Astrocyte of the hippocampus (primary cell): ENCODE data around the gene MCEMP1.
"Not testable (repeated sequence)": the region's sequence is repeated elsewhere in the genome, so short reads cannot be mapped to it uniquely, and the experiment has no call there.

Experiments used
- DNase-seq: peaks from one replicate; pipeline ENCODE4 v3.0.0; 2011; ENCODE audit warnings: low read depth, low spot score

MCEMP1 gene

GRCh38 chr19:7643629-7644549, 33.0 kb upstream of the MCEMP1 start:
- DNase-seq: not testable (repeated sequence)

- DNase-seq: no peak
Observed at GRCh38 chr19:7644550-7644877, 32.4 kb upstream of the MCEMP1 start.

- DNase-seq: no peak
Observed at GRCh38 chr19:7645163-7645562, 31.7 kb upstream of the MCEMP1 start.

GRCh38 chr19:7645656-7646425, 31.0 kb upstream of the MCEMP1 start:
- no peak for DNase-seq

GRCh38 chr19:7646426-7646700, 30.5 kb upstream of the MCEMP1 start:
- DNase-seq: no peak

- no peak for DNase-seq
Observed at GRCh38 chr19:7647156-7647555, 29.7 kb upstream of the MCEMP1 start.

- no peak for DNase-seq
Observed at GRCh38 chr19:7648265-7649014, 28.4 kb upstream of the MCEMP1 start.

GRCh38 chr19:7650148-7650547, 26.7 kb upstream of the MCEMP1 start:
- no peak for DNase-seq

- DNase-seq: peak; percentile 79
Observed at GRCh38 chr19:7652061-7652641, 24.7 kb upstream of the MCEMP1 start.

- DNase-seq: no peak
Observed at GRCh38 chr19:7654401-7654800, 22.5 kb upstream of the MCEMP1 start.

GRCh38 chr19:7655581-7655980, 21.3 kb upstream of the MCEMP1 start:
- DNase-seq: no peak

GRCh38 chr19:7657131-7657751, 19.6 kb upstream of the MCEMP1 start:
- no peak for DNase-seq

- DNase-seq: no peak
Observed at GRCh38 chr19:7658219-7658686, 18.6 kb upstream of the MCEMP1 start.

- DNase-seq: no peak
Observed at GRCh38 chr19:7661744-7662538, 14.9 kb upstream of the MCEMP1 start.

GRCh38 chr19:7662657-7663056, 14.2 kb upstream of the MCEMP1 start:
- no peak for DNase-seq

- DNase-seq: no peak
Observed at GRCh38 chr19:7663706-7664105, 13.2 kb upstream of the MCEMP1 start.

- no peak for DNase-seq
Observed at GRCh38 chr19:7665076-7665475, 11.8 kb upstream of the MCEMP1 start.

- DNase-seq: no peak
Observed at GRCh38 chr19:7668842-7669241, 8.0 kb upstream of the MCEMP1 start, which contains the start of gene RETN. TSS of gene RETN (plus strand) at chr19:7669049. CDS start at chr19:7669327, 278 bp downstream.

GRCh38 chr19:7669641-7670040, 7.2 kb upstream of the MCEMP1 start:
- no peak for DNase-seq

GRCh38 chr19:7670150-7670783, 6.6 kb upstream of the MCEMP1 start:
- DNase-seq: peak; percentile 17
